Epidermal melanocyte (primary cell): ENCODE results near the gene TANC2.

Experiments
- DNase-seq: peaks from one replicate; pipeline ENCODE4 v3.0.0; 2011; ENCODE audit warnings: low spot score; ENCODE audit not compliant: insufficient read length

TANC2 gene

DNA sequence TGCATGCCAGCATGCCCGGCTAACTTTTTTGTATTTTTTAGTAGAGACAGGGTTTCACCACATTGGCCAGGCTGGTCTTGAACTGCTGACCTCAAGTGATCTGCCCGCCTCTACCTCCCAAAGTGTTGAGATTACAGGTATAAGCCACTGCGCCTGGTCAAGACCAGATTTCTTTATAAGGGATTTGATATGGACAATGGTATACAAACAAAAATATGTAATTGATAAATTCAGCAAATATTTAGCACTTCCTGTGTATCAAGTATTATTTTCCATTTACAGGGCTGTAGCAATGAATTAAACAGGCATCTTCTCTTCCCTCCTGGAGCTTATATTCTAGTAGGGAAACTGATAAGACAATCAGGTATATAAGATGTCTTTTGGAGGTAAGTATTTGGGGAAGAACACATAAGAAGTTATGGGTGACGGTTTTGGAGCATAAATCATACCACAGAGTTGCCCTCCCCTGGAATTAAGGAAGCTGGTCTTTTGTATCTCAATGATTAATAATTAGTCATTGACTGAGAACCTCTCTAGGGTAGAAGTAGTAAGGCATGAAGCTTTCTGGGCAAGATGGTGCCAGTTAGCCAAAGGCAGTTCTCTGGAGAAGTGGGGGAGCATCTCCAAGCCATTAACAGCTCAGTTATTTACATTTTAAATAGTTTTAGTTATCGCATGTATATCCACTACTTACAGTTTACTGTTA lies 35.8 kb downstream of the TANC2 start:
- no peak for DNase-seq

- DNase-seq = no peak
These were observed 36.6 kb downstream of the TANC2 start for GRCh38 chr17:63002625-63003024.

- no peak for DNase-seq
These were observed 49.8 kb downstream of the TANC2 start for GRCh38 chr17:63015824-63016223.
